GM12801 (cell line): ENCODE measurements around the gene COX8A.

Experiments
- CTCF ChIP-seq: IDR thresholded peaks from one replicate; pipeline ENCODE4 v1.5.1; 2011; ENCODE audit warnings: control low read depth; ENCODE audit not compliant: insufficient read length; ENCODE audit errors: extremely low read depth

Gene COX8A

GRCh38 chr11:64014356-64014755, 39.9 kb downstream of the COX8A start:
- TF ChIP-seq CTCF, result no peak

- TF ChIP-seq CTCF, result no peak
These were observed 41.1 kb downstream of the COX8A start for GRCh38 chr11:64015510-64015909.

GRCh38 chr11:64015935-64016845, 41.8 kb downstream of the COX8A start:
- no peak for TF ChIP-seq CTCF

GRCh38 chr11:64017945-64018224, 43.5 kb downstream of the COX8A start:
- no peak for TF ChIP-seq CTCF

- TF ChIP-seq CTCF, result no peak
These were observed 43.9 kb downstream of the COX8A start for GRCh38 chr11:64018310-64018709.

- no peak for TF ChIP-seq CTCF
These were observed 45.0 kb downstream of the COX8A start for GRCh38 chr11:64019106-64020037.

- no peak for TF ChIP-seq CTCF
These were observed 46.7 kb downstream of the COX8A start for GRCh38 chr11:64020976-64021756.
